ENCODE results near the gene CCHCR1.
"Not testable (repeated sequence)": the region's sequence is repeated elsewhere in the genome, so short reads cannot be mapped to it uniquely, and the experiment has no call there.

Gene CCHCR1

GRCh38 chr6:31183287-31183686 lies 25.7 kb upstream of the CCHCR1 start:
- not testable (repeated sequence) for DNase-seq

- no peak for DNase-seq
Observed at GRCh38 chr6:31180500-31180899, 22.9 kb upstream of the CCHCR1 start.

DNA sequence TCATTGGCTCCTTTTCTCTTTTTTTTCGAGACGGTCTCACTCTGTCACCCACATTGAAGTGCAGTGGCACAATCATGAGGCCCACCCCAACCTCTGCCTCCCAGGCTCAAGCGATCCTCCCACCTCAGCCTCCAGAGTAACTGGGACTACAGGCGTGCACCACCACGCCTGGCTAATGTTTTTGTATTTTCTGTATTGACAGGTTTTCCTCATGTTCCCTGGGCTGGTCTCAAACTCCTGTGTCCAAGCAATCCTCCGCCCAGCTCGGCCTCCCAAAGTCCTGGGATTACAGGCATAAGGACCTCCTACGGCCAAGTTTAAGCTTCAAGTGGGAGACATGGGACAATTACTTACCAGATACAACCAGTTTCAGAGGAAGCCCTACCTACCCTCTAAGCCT lies 22.3 kb upstream of the CCHCR1 start:
- DNase-seq: no peak

DNA sequence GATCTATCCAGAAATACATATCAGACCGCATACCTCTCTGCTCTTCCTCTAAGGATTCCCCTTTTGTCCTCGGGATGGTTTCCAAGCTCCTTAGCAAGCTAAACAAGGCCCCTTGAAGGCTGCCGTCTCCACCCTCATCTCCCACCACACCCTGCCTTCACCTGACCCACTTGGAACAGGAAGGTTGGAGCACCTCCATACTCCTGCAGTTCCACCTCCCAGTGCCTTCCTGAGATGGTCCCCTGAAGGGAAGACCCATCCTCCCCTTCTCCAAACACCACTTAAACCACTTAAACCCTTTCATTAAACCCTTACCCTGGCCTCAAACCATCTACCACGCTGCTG lies 21.4 kb upstream of the CCHCR1 start:
- DNase-seq: no peak

- DNase-seq: no peak
Observed at GRCh38 chr6:31178143-31179041, 20.8 kb upstream of the CCHCR1 start.

GRCh38 chr6:31175971-31176370 lies 18.4 kb upstream of the CCHCR1 start:
- peak in 1 of 2 experiments; percentile 6 for DNase-seq

DNA sequence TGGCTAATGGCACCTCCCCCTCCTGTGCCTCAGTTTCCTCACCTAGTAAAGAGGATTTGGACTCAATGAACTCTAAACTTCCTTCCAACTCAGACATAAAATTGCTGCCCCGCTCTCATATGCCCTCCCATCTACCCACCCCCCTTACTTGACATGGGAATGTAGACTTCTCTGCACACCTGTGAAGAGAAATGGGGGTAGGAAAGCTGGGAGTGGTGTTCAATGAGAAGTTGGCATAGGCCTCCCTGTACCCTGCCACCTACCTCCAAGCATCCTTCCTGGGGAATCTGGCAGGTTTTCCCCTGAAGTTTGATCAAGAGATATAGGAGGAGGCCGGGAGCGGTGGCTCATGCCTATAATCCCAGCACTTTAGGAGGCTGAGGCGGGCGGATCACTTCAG lies 16.8 kb upstream of the CCHCR1 start:
- DNase-seq: no peak

DNA sequence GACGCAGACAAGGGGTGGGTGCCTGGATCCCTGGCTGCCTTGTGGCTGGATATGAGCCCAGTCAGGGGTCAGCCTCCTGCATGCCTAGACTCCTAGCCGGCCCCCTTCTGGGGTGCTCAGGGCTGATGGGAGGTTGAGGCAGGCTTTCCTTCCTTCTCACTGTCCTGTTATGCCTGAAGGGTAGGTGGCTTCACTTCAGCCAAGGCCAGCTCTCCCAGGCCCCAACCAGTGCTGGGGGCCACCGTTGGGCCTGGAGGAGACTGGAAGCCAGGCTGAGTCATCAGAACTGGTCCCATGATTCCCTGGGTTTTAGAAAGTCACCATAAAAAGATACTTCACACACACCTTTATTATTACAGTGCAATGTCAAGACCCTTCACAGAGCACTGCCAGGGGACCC lies 15.8 kb upstream of the CCHCR1 start:
- no peak for DNase-seq

- no peak for DNase-seq
Observed at GRCh38 chr6:31172973-31173384, 15.4 kb upstream of the CCHCR1 start.

GRCh38 chr6:31171931-31172905 lies 14.6 kb upstream of the CCHCR1 start:
- DNase-seq: no peak

- DNase-seq: no peak
Observed at GRCh38 chr6:31170987-31171671, 13.5 kb upstream of the CCHCR1 start.

DNA sequence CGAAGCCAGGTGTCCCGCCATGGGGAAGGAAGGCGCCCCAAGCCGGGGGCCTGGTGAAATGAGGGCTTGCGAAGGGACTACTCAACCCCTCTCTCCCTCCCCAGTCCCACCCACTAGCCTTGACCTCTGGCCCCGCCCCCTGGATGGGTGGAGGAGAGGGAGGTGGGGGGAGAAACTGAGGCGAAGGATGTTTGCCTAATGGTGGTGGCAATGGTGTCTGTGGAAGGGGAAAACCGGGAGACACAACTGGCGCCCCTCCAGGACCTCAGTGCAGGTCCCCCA lies 12.9 kb upstream of the CCHCR1 start, which contains the start of gene POU5F1:
POU5F1 (minus strand) TSS at position 83 of the 282 bp plus-strand sequence; CDS start at position 21, 62 bp downstream.
- no peak for DNase-seq

- DNase-seq: not testable (repeated sequence)
Observed at GRCh38 chr6:31169858-31170599, 12.4 kb upstream of the CCHCR1 start.

DNA sequence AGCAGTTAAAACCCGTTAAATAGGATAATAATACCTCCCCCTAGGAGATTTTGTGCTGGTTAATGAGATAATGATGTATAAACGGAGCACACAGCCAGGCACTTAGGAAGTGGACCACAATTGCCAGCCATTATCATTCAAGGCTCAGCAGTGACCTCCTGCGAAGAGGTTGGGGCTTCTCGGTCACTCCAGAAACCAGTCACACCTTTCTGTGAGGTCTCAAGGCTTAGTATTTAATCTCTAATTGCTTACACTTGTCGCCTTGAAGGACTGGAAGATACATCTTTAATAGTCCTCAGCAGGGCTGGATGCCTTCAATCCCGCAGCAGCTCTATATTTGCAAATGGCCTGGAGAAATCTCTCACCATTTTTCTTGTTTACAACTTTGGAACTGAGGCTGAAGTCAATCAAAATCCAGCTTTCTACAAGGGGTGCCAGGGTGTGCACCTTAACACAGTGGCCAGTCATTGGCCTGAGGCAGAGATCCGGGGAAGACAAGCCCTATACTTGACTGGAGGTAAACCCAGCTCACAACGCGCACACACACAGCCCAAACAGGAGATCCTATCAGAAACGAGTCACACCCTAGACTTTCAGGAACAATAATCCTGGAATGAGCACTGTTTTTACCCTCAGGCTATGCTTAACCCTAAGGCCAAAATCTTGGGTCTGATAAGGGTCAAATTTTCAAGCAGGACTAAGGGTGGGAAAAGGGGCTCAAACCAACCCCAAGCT lies 11.7 kb upstream of the CCHCR1 start:
- DNase-seq: no peak

DNA sequence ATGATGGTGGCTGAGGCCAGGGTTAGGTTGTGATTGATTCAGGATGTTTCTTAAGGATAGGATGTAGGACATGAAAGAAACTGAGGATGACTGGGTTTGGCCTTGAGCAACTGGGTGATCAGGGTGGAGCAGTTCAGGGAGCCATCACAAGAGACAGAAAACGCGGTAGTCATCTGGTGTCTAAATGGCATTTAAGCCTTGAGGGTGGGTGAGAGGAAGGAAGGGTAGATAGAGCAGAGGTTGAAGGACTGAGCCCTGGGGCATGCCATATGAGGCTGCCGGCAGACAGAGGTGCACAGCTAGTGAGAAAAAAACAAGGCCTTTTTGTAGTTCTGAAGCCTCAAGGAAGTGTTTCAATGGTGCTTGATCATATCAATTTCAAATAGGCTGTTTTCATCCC lies 11.0 kb upstream of the CCHCR1 start:
- no peak for DNase-seq

- no peak for DNase-seq
Observed at GRCh38 chr6:31165986-31166385, 8.4 kb upstream of the CCHCR1 start.

GRCh38 chr6:31165064-31165832 lies 7.6 kb upstream of the CCHCR1 start:
- DNase-seq: not testable (repeated sequence)

GRCh38 chr6:31164475-31165063 lies 7.0 kb upstream of the CCHCR1 start:
- DNase-seq: not testable (repeated sequence)

DNA sequence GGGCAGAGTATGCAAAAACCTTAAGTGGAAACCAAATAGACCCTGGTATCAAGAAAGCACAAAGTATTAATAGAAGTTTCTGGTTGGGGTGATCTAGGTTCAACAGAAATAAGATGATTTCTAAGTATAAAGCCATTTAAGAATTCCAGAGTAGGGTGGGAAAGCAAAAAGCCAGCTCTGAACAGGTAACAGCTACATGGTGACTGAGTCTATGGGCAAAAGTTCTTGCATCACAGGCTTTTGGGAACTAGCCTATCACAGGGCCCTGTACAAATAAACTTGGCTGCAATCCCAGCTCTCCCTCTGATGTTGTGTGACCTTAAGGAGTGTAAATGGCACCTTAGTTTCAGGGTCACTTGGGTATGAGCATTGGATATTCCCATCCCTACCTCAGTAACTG lies 6.3 kb upstream of the CCHCR1 start:
- no peak for DNase-seq

GRCh38 chr6:31162463-31163165 lies 5.0 kb upstream of the CCHCR1 start:
- DNase-seq: no peak

Measured in NCI-H446 (cell line).